GM18505 (cell line): ENCODE data around the gene BRF1.
"Not testable (repeated sequence)": the region's sequence is repeated elsewhere in the genome, so short reads cannot be mapped to it uniquely, and the experiment has no call there.

ENCODE experiments used
- ATAC-seq: cut with Tn5 transposase; IDR thresholded peaks from one replicate; pipeline ENCODE4 v1.9.1; 2021; ENCODE audit not compliant: unreplicated experiment
- POLR2A ChIP-seq: IDR thresholded peaks from 4 replicates; pipeline ENCODE4 v1.6.1; 2011; ENCODE audit warnings: borderline replicate concordance; ENCODE audit not compliant: insufficient read depth, insufficient read length; ENCODE audit errors: extremely low read depth

The BRF1 gene

GRCh38 chr14:105336477-105337287 lies 35.9 kb upstream of the BRF1 start:
- no peak for ATAC-seq
- TF ChIP-seq POLR2A, result no peak

- no peak for ATAC-seq
- no peak for TF ChIP-seq POLR2A
Measured at GRCh38 chr14:105335735-105336476, 35.1 kb upstream of the BRF1 start.

DNA sequence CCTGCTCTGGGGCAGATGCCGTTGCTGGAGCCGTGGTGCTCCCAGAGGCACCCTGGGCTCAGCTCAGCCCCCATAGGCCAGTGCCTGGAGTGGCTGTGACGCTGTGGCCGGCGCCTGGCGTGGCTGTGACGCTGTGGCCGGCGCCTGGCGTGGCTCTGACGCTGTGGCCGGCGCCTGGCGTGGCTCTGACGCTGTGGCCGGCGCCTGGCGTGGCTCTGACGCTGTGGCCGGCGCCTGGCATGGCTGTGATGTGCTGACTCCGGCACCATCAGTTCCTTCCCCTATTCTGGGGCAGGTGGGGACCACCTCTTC lies 34.4 kb upstream of the BRF1 start:
- ATAC-seq, result not testable (repeated sequence)

DNA sequence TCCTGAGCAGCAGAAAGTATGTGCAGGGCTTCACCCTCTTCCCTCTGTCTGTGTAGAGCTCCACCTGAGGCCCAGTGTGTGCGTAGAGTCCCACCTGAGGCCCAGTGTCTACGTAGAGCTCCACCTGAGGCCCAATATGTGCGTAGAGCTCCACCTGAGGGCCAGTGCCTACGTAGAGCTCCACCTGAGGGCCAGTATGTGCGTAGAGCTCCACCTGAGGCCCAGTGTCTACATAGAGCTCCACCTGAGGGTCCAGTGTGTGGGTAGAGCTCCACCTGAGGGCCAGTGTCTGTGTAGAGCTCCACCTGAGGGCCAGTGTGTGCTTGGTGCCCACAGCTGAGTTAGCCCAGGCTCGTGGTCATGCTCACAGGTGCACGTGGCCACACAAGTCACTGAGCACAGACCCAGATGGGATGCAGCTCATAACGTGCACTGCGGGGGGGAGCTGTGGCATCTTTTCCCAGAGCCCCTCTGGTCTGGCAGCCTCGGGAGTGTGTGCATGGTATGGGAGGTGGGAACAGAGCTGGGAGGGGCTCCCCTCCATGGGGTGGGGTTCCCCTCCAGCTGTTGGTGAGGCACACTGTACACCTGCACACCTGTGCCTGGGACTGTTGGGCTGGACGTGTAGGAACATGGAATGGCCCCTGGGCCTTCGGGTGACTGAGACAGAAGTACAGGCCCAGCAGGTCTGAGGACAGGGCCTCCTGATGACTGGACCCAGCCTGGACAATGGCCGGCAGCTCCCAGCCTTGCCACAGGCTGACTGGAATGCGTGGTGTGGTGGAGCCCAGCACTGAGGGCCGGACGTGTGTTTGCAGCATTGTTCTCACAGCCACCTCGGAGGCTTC lies 33.8 kb upstream of the BRF1 start:
- ATAC-seq, result no peak
- no peak for TF ChIP-seq POLR2A

DNA sequence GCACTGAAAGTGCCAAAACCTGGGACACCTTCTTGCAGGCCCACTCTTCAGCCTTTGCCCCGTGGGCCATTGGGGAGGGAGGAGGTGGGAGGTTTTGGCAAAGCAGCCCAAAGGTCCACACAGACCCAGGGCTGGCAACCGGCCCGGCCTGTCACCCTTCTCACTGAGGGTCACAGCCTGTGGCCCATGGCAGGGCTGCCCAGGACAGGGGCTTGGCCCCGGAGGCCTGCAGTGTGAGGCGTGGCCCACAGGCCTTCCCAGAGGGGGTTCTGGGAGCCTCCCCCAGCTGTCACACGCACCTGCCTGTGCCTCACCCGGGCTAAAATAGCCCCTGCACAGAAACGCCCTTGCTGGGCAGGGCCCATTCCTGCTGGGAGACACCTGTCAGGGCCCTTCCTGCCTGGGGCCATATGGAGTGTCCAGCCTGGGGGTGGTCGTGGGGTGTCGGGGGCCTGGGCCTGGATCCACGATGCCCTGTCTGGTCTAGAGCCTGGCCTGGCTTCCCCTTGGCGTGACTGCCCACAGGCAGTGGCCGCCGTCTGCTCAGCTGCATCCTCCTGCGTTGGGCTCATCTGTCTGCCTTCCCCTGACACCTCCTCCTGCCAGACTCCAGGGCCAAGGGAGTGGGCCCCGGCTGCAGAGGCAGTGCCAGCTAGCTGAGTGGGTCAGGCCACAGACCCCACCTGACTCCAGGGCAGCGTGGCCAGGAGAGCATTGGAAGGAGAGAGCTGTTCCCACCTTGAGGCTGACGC lies 33.0 kb upstream of the BRF1 start:
- ATAC-seq, result no peak

GRCh38 chr14:105333020-105333490 lies 32.3 kb upstream of the BRF1 start:
- no peak for TF ChIP-seq POLR2A
- no peak for ATAC-seq

More for the DNA sequence above, 33.0 kb upstream of the BRF1 start:
- TF ChIP-seq POLR2A, result no peak

DNA sequence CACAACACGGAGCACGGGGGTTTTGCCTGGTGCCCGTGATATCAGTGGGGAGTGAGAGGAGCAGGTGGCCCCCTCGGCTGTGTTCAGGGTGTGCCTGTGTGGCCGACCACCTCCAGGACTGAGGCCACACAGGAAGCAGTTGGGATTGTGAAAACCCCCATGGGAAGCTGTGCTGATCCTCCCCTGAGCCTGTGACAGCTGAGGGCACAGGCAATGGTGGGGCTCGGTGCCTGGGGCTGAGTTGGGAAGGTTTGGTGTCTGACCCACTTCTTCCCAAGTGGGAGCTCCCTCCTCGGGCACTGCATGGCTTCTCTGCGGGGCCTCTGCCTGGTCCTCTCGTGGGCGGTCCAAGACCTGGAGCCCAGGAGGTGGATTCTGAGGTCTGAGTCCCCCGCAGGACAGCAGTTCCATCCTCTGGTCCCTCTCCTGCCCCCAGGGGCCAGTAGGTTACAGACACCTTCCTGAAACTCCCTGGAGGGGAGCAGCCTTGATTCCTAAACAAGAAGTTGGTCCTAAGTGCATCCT lies 31.6 kb upstream of the BRF1 start:
- ATAC-seq, result no peak
- no peak for TF ChIP-seq POLR2A

GRCh38 chr14:105331575-105332349 lies 31.0 kb upstream of the BRF1 start:
- TF ChIP-seq POLR2A, result no peak

DNA sequence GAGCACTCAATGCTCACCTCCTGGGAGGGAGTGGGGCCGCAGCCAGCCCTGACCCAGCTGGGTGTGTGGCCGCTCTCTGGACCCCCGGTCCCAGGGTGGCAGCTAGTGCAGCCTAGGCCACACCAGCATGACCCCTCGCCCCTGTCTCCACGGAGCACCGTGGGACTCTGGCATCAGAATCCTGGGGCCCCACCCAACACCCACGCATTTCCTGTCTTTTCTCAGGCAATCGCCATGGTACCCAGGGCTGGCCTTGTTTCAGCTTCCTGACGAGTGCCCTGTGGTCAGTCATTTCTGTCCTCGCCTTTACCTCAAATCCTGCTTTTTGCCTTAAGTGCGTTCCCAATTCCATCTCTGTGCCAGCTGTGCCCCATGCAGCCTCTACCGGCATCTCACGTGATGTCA lies 29.7 kb upstream of the BRF1 start:
- ATAC-seq, result no peak

More at GRCh38 chr14:105331575-105332349, 31.0 kb upstream of the BRF1 start:
- ATAC-seq, result no peak

GRCh38 chr14:105329411-105330150 lies 28.8 kb upstream of the BRF1 start:
- TF ChIP-seq POLR2A, result no peak
- no peak for ATAC-seq

More for the DNA sequence above, 29.7 kb upstream of the BRF1 start:
- no peak for TF ChIP-seq POLR2A

- ATAC-seq, result no peak
- TF ChIP-seq POLR2A, result no peak
Measured at GRCh38 chr14:105328678-105329390, 28.0 kb upstream of the BRF1 start.
